Inferior parietal cortex (tissue), 1 donor: Measurements from ENCODE around the gene SDR42E1.

ENCODE experiments used
- DNase-seq: peaks from one replicate; pipeline ENCODE4 v3.0.0-alpha.2; 2016; ENCODE audit errors: extremely low spot score

SDR42E1 gene

GRCh38 chr16:82011199-82011641, at the start of gene SDR42E1:
Gene SDR42E1, minus strand, starts transcription at chr16:82011470. Its CDS starts 10,612 bp downstream, at chr16:82000858.
- DNase-seq = no peak

- DNase-seq = no peak
These were observed 48.7 kb upstream of the SDR42E1 start for GRCh38 chr16:82059983-82060421.

GRCh38 chr16:82059161-82059982, 48.1 kb upstream of the SDR42E1 start:
- no peak for DNase-seq

GRCh38 chr16:82056550-82056896, 45.3 kb upstream of the SDR42E1 start:
- DNase-seq = no peak

- DNase-seq = no peak
These were observed 44.7 kb upstream of the SDR42E1 start for GRCh38 chr16:82055728-82056549.

- no peak for DNase-seq
These were observed 43.8 kb upstream of the SDR42E1 start for GRCh38 chr16:82055117-82055516.

- no peak for DNase-seq
These were observed 40.4 kb upstream of the SDR42E1 start for GRCh38 chr16:82051656-82052055.

GRCh38 chr16:82050909-82051357, 39.7 kb upstream of the SDR42E1 start:
- no peak for DNase-seq

GRCh38 chr16:82050506-82050905, 39.2 kb upstream of the SDR42E1 start:
- no peak for DNase-seq

GRCh38 chr16:82049484-82049883, 38.2 kb upstream of the SDR42E1 start:
- DNase-seq = no peak

- no peak for DNase-seq
These were observed 36.5 kb upstream of the SDR42E1 start for GRCh38 chr16:82047787-82048186.

- DNase-seq = no peak
These were observed 36.1 kb upstream of the SDR42E1 start for GRCh38 chr16:82047374-82047773.

GRCh38 chr16:82046941-82047340, 35.7 kb upstream of the SDR42E1 start:
- DNase-seq = no peak

GRCh38 chr16:82046541-82046940, 35.3 kb upstream of the SDR42E1 start:
- DNase-seq = no peak

GRCh38 chr16:82045465-82045864, 34.2 kb upstream of the SDR42E1 start:
- DNase-seq = no peak

- no peak for DNase-seq
These were observed 33.3 kb upstream of the SDR42E1 start for GRCh38 chr16:82044585-82044911.

- no peak for DNase-seq
These were observed 32.7 kb upstream of the SDR42E1 start for GRCh38 chr16:82043680-82044584.

- DNase-seq = no peak
These were observed 31.6 kb upstream of the SDR42E1 start for GRCh38 chr16:82042846-82043245.

GRCh38 chr16:82042144-82042543, 30.9 kb upstream of the SDR42E1 start:
- DNase-seq = no peak

GRCh38 chr16:82041542-82041941, 30.3 kb upstream of the SDR42E1 start:
- DNase-seq = no peak

- DNase-seq = no peak
These were observed 29.0 kb upstream of the SDR42E1 start for GRCh38 chr16:82040296-82040695.

GRCh38 chr16:82037666-82038065, 26.4 kb upstream of the SDR42E1 start:
- DNase-seq = no peak
